CD1c-positive myeloid dendritic cell (primary cell): Measurements from ENCODE around the gene RIMKLB.

Experiments
- DNase-seq: peaks from one replicate; pipeline ENCODE4 v3.0.0-alpha.2; 2016; ENCODE audit errors: extremely low spot score

The RIMKLB gene, protein sequence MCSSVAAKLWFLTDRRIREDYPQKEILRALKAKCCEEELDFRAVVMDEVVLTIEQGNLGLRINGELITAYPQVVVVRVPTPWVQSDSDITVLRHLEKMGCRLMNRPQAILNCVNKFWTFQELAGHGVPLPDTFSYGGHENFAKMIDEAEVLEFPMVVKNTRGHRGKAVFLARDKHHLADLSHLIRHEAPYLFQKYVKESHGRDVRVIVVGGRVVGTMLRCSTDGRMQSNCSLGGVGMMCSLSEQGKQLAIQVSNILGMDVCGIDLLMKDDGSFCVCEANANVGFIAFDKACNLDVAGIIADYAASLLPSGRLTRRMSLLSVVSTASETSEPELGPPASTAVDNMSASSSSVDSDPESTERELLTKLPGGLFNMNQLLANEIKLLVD

DNA sequence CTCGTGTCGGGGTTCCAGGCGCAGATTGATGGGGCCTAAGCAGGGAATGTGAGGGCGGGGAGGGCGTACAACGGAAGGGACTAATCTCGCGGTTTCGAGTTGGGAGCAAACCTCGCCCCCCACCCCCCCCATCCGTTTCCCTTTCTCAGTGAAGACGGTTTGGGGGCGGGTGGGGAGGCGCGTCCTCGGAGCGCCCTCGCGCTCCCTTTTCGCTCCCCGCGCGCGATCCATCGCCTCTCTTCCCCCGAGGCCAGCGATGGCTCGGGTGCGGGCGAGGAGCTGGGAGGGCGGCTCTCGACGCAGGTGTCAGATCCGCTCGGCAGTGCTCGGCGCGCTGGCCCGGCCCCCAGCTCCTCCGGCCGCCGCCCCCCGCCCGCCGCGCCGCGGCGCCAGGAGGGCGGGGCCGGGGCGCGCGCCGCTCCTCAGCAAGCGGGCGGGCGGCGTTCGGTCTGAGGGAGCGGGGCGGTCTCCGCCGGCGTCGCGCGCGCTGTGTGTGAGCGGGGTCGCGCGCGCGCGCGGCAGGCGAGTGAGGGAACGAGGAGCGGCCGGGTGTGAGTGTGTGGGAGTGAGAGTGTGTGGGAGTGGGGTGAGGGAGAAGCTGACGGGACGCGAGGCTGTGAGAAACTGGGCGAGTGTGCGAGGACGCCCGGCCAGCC lies at the start of gene RIMKLB:
Gene RIMKLB, plus strand, starts transcription at position 516 of the 656 bp plus-strand sequence. CDS start 15,876 bp downstream, outside the sequence.
- peak; percentile 89 for DNase-seq

DNA sequence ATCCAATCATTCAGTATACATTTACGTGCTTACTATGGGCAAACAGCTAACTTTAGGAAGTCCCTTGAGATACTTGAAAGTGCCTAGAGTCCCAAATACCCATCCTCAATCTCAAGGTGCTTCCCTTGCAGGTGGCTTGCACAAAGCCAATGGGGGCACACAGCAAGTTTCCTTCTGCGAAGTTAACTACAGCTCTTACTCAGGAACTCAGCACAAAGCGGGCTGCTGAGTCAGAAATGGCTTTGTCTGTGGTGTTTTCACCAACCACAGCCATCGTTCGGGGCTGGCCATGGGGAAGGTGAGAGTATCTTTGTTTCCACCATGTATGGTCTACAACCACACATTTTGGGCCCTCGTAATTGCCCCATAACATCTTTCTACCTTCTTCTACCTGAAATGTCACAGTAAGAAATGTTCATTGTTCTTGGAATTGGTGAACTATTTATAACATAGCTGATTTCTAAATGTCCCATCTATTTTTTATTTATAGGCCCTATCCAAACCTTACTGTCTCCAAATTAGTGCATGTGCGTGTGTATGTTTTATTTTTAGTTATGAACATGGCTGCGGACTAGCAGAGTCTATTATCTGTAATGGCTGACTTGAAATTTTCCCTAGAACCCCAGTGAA lies 49.1 kb upstream of the RIMKLB start:
- DNase-seq = no peak

DNA sequence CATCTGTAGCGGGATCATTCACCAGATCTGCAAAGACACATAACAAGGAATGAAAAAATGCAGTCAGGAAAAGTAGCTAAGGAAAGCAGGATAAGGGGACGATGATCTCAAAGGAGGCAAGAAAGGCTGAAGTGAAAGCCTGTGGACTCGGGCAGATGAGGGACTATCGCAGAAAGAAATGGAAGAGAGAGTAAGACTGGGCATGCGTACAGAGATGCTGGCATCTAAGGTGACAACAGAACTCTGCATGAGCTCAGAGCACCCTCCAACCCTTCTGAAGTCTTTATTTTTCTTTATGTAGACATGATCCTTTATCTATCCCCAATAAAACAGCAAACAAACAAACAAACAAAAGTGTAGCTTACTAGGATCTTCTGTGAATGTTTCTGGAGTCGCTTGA lies 42.4 kb upstream of the RIMKLB start:
- no peak for DNase-seq

DNA sequence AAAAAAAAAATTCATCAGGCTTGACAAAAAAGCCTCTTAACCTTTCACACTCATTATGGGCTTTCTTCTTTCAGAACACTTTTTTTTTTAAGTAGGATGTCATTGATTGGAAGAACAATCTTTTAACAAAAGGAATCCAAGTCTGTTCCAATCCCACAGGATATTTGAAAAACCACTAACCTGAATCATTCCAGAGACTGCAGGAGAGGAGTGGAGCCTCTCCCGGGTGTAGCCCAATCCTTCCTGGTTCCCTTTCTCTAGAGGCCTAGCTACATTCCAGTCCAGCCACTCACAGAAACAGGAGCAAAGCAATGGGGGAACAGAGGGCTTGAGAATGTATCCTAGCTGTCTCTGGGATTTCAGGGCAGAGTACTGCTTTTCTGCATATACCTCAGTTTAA lies 39.4 kb upstream of the RIMKLB start:
- no peak for DNase-seq

DNA sequence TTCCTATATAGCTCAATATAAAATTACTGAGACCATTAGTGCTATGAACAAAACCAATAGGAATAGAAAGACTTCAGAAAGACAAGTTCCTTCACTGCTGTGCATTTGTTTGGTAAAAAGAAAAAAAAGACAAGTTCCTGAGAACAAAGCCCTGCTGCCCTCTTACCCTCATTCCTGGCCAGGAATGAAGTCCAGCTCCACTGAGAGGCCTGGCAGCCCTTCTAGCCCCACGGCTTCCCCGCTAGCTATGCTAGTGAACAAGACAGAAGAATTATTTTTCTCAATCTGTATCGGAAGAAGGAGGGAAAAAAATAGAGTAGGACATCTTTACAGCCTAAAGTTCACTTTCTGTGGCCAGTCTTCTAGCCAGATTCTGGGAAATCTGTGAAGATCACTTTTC lies 36.8 kb upstream of the RIMKLB start:
- DNase-seq = no peak

DNA sequence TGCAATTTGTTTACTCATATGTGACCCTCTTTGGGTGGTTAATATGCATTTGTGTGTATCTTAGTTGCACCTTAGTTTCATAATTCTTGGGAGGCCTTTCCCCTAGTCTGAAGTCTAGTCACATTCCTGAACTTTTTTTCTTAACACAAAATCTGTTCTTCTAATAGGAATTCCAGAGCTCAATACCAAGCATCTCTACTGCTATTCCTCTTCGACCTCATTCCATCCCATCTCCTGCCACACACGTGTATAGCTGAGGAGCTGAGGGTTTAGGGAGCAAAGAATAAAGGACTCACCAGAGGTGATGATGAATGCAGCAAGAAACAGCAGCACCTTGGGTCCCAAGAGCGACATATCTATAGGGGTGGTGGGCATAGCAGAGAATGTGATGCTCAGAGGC lies 36.0 kb upstream of the RIMKLB start:
- no peak for DNase-seq

DNA sequence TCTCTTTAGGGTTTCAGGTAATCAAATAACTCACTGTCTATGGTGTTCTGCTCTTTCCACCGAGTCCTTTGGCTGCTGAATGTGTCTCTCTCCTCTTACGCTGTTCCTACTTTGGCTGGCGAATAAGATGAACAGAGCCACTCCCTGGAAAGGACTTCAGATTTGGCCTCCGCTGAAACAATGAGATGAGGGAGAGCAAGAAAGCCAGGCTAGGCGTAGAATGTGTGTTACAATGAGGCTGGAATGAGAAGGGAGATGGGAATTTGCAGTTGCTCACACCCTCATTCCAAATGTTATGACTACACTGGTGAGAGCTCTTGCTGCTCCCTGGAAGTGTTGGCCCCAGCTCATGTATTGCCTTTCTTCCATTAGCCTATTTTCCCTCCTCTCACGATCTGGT lies 35.2 kb upstream of the RIMKLB start, which contains the start of gene MFAP5:
Gene MFAP5, minus strand, starts transcription at position 234 of the 400 bp plus-strand sequence. CDS start 722 bp downstream, outside the sequence.
- no peak for DNase-seq

DNA sequence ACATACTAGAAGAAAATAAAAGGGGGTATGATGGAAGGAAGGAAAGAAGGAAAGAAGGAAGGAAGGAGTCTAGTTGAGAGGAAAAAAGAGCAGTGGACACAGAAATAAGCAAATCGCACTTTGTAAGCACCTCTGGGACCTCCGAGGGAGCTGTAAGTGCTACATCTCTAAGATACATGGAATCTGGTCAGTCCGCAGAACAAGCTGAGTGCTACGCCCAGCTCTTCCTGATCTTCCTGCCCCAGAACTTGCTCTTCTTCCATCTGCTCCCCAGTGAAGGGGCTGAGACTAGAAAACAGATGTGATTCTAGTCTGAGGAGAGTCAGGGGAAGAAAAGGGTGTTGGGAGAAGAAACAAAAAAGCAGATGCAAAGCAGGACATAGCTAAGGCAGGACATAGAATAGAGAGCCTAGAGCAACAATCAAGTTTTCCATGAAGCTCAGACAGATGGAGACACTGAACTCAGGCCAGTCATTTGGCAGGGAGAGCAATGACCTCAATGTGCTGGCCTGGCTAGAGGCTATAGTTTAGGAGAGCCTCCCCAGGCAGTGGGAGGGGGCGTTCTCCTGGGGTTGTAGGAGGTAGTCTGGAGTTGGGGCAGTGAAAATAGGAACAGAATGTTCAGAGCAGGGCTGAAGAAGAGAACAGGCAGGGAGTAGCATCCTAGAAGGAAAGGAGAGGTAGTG lies 33.4 kb upstream of the RIMKLB start:
- no peak for DNase-seq

DNA sequence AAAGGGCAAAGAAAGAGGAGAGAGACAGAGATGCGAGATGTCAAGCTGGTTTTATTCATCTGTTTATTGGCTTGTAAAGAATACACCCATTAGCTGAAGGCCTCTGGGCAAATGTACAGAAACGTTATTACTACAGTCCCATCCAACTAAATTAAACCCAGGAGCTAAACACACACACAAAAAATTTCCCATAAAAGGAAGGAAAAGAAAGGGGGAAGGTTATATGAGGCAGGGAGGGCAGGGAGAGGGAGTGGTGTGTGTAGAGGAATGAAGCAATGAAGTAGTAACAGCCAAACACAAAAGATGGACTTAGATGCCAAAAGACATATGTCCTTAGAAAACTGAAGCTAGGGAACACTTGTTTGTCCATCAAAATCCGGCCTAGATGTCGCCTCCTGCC lies 32.0 kb upstream of the RIMKLB start:
- no peak for DNase-seq

DNA sequence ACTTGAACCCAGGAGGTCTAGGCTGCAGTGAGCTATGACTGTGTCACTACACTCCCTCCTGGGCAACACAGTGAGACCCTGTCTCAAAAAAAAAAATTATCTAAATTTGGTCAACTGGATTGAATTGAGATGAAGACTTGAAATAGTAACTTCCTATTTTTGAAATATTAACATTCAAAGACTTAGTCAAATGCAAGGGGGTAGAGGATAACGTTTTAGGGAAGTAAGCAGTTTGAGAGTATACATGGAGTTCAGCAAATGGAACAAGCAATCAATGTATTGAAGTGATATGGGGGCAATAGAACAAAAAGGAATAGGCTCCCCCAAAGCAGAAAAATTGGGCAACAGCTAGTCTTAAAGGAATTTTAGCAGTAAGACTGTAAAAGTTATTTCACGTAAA lies 30.5 kb upstream of the RIMKLB start:
- DNase-seq = peak; percentile 48

DNA sequence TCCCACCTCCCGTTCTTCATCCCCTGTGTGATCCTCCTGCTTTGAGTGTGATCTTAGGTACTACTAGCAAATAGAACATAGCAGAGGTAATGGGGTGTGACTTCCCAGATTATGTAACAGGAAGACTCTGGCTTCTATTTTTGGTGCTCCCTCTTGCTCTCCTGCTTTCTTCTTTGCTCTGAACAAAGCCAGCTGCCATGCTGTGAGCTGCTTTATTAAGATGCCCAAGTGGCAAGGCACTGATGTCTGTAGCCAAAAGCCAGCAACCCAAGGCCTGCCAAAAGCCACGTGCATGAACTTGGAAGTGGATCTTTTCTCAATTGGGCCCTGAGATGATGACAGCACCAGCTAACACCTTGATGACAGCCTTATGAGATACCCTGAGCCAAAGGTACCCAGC lies 29.4 kb upstream of the RIMKLB start:
- DNase-seq = no peak

DNA sequence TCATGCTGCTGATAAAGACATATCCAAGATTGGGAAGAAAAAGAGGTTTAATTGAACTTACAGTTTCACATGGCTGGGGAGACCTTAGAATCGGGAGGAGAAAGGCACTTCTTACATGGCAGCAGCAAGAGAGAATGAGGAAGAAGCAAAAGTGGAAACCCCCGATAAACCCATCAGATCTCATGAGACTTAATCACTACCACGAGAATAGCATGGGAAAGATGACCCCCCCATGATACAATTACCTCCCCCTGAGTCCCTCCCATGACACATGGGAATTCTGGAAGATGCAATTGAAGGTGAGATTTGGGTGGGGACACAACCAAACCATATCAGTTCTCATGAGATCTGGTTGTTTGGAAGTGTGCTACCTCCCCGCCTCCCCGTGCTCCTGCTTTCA lies 25.4 kb upstream of the RIMKLB start:
- DNase-seq = no peak

DNA sequence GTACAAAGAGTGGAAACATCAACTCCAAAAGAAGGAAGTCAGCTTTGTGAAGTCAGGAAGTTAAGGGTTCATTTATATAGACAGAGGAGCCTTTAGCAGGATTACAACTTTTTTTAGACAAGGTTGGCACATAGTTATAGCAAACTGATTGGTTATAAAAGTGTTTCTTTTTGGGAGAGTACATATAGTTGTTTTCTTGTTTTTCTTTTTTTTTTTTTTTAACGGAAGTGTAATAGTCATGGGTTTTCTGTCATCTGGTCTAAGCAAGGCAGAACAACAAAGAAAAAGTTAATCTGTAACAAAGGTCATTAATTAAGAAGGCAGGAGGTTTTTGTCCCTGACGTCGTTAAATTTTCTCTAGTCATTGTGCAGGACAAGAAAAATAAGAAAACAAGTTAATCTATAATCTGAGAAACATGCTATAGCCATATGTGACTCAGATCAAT lies 22.2 kb upstream of the RIMKLB start:
- DNase-seq = no peak

DNA sequence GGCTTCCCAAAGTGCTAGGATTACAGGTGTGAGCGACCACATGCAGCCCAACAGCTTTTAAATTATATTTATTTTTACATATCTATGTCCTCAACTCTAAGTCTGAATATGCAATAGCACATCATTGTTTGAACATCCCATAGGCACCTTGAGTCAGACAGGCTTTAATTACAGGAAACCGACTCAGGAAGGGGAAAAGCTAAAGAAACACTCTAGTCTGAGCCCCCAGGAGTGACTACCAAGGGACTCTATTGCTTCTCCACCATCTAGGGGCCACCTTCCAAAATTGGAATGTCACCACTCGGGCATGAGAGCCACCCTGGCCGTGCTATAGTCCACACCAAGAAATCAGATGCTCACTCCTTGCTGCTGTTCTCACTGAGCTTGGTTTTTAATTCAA lies 21.1 kb upstream of the RIMKLB start:
- DNase-seq = no peak

DNA sequence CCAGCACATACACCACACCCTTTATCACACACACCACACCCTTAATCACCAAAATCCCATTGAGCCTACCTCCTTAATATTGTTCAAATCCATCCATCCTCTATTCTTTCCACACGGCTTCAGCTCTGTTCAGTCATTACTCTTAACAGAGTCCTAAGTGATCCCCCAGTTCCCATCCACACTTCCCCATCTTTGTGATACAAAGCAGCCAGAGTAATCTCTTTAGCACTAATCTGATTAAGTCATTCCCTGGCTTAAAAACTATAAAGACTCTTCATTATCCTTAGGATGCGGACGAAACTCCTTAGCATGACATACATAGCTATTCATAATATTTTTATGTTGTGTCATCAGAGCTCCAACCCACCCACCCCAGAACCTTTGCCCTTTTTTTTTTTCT lies 20.4 kb upstream of the RIMKLB start:
- DNase-seq = no peak

DNA sequence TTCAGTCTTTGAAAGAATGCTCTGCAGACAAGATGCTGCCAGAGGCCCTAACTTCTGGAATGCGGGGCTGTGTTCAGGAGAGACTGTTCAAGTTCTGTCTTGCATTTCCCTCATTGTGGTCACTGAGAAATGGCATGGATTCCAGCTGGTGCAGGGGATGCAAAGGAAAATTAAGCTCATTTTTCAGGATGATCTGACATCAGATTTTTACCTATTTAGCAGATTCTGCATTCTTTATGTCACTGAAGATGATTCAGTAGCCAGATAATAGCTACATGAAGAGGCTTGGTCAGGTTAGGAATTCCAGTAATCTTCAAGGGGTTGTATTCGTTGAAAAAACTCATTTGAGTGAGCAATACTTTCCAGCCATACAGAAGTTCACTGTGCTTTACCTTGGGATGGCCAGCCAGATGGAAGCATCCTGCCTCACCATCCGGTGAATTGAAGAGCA lies 19.1 kb upstream of the RIMKLB start:
- DNase-seq = no peak

DNA sequence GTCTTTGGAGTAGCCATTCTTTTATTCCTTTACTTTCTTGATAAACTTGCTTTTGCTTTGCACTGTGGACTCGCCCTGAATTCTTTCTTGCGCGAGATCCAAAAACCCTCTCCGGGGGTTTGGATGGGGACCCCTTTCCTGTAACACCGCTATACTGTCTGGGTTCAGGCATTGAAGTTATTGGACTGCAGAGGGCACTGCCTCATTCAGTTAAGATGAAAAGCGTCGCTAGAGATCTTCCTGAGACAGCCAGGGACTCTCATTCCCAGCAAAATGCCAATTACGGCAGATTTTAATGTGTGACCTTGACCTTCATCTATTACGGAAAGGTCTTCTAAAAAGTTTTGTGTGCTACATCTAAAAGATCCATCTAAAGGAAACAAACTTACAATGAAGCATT lies 17.3 kb upstream of the RIMKLB start:
- DNase-seq = no peak

DNA sequence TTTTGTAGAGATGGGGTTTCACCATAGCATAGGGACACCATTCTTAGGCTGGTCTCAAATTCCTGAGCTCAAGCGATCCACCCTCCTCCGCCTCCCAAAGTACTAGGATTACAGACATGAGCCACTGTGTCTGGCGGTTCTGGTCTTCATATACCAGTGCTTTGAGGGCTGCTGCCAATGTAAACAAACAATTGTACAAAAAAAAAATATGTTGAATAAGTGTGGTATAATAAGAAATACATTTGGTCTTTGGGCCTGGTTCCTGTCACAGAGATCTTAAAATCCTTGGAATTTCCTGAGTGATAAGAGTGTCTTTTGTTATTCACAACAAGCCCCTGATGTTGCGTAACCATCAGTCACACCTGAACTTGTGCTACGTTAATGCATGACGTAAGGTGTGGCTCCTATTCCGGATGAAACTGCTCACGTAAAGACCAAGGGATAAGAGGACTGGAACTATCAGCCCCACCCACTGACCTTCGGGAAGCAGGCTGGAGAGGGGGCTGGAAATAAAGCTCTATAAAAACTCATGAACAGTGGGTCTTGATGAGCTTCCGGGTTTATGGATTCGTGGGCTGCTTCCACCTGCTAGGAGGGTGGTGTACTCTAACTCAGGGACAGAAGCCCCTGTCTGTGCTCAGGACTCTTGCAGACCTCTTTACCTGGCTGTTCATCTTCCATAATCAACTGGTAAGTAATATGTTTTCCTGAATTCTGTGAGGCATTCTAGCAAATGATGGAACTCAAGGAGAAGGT lies 16.5 kb upstream of the RIMKLB start:
- DNase-seq = no peak

DNA sequence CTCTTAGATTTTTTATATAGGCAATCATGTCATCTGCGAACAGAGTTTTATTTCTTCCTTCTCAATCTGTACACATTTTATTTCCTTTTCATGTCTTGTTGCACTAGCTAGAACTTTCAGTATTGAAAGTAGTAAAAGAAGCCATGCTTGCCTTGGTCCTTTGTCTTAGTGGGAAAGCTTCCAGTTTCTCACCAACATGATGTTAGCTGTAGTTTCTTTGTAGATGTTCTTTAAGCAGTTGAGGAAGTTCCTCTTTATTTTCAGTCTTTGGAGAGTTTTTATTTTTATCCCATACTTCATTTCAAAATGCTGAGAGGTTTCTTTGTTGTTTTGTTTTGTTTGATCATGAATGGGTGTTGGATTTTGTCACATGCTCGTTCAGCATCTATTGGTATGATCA lies 12.7 kb upstream of the RIMKLB start:
- DNase-seq = no peak

DNA sequence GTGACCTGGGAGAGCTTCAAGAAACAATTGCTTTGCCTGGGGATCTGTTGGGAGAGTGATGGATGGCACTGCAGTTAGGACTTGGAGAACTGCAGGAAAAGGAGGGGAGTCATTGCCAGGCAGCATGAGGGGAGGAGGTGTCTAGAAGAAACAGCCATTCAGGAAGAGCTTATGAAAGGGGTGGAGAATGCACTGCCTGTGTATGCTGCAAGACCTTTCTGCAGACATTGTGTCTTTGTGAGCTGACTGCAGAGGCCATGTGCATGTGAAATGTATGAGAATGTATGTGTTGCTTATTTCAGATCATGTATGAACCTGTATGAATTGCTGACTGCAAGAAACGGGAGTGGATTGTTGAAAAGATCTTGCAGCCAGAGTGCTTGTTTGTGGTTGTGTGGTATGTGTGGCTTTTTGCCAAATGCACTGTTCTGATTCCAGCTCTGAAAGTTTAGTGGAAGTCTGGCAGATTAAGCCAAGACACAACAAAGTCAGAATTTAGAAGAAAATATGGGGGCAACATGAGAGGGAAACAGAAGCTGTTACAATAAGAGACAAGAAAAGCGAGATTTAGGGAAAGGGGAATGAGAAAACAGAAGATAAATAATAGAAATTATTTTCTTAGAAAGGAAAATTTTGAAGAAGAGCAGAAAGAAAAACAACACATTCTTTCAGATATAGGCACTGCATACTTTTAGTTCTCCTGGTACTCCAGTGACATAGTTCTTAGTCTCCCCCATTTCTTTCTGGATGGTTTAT lies 9.8 kb upstream of the RIMKLB start:
- DNase-seq = no peak

DNA sequence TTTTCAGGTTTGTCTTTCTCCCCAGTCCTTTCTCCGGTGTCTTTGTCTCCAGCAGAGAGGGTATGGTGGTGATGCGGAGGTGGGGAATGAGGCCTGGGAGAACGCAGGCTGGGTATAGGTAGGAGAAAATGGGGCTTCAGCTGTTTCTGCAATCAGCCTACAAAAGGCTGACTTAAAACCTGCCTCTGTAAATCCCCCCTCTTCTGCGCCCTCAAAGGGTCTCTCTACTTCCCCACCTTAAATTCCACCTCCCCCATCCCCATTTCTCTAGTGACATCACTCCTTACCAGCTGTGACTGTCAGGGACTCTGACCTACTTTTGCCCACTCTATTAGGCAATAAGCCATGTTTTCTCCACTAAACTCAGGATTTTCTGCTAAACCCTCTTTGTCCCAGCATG lies 8.1 kb upstream of the RIMKLB start:
- DNase-seq = no peak
